Fibroblast of lung (primary cell): ENCODE measurements around the gene GRM4.

ENCODE experiments used
- EZH2 ChIP-seq: IDR thresholded peaks from 2 replicates; pipeline ENCODE4 v1.5.1; 2012; ENCODE audit warnings: low read length, control low read depth, mild to moderate bottlenecking; ENCODE audit errors: missing control alignments
- TF ChIP-seq, protein P1 (sequence below), 2 donors: IDR thresholded peaks in 1 of 2; conservative IDR thresholded peaks in 1 of 2; 1 replicate in 1 of 2; 2 replicates in 1 of 2; pipeline ENCODE4 v1.5.1; 2011 to 2012; ENCODE audit warnings: low read length in 2 of 2, control low read depth in 1 of 2, inconsistent platforms in 1 of 2, low read depth in 1 of 2, mild to moderate bottlenecking in 1 of 2

GRCh38 chr6:33978412-33979150 lies 167.3 kb downstream of the GRM4 start:
- TF ChIP-seq EZH2: no peak
- TF ChIP-seq, protein P1, sequence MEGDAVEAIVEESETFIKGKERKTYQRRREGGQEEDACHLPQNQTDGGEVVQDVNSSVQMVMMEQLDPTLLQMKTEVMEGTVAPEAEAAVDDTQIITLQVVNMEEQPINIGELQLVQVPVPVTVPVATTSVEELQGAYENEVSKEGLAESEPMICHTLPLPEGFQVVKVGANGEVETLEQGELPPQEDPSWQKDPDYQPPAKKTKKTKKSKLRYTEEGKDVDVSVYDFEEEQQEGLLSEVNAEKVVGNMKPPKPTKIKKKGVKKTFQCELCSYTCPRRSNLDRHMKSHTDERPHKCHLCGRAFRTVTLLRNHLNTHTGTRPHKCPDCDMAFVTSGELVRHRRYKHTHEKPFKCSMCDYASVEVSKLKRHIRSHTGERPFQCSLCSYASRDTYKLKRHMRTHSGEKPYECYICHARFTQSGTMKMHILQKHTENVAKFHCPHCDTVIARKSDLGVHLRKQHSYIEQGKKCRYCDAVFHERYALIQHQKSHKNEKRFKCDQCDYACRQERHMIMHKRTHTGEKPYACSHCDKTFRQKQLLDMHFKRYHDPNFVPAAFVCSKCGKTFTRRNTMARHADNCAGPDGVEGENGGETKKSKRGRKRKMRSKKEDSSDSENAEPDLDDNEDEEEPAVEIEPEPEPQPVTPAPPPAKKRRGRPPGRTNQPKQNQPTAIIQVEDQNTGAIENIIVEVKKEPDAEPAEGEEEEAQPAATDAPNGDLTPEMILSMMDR (conservative IDR thresholded peaks at IDR 0.05 in 1 of 2, IDR thresholded peaks at IDR 0.05 in 1 of 2; ENCODE audit: low read depth in 1 of 2, low read length in 2 of 2): no peak
